Hippocampal formation (tissue), 2 donors: ENCODE data around the gene MPP7.

ENCODE experiments used
- DNase-seq, 2 donors: peaks; one replicate each; lab custom pipeline; 2025; lab: John Stamatoyannopoulos, UW

MPP7 gene

DNA sequence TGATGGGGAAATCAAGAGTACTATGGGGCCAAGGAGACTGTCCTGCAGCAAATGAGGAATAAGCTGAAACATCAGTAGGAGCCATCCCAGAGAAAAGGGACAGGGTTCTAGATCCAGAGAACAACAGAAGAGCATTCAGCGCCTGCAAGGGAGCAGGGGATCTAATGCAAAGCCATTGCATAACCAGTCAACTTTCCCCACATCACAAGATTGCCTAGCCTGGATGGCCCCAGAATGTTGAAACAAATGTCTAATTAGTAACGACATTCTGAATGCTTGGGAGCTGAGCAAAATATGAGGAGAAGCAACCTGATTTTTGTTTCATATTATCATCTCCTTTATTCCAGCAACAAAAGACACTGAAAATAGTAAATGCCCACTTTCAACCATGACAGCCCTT lies 2.7 kb upstream of the MPP7 start:
- DNase-seq: no peak

- DNase-seq: no peak
These were observed 1.2 kb upstream of the MPP7 start for GRCh38 chr10:28304032-28304571.

DNA sequence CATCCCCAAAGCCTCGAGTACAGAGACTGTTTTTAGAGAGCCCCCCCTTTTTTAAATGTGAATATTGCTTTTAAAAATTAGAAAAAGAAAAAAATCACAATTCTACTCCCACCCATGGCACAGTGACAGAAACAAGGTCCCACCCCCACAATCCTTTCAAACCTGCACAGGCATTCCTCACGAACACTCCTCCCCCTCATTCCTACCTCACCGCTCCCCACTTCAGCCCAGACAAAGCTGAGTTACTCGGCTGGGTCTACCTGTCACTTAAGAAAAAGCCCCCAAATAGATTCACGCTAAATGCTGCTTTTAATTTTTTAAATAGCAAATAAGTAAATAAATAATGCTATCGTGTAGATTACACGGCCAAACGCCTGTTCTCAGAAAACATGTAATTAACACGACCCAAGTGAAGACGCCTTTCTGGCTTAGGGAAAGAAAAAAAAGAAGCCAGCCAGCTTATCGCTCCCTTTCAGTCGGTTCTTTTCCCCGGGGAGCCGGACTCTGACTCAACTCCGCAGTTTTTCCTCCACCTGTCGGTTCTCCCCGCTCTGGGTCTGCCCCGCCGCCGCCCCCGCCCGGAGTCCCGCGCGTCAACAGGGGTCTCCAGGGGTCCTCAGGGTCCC lies 739 bp downstream of the MPP7 start:
- DNase-seq: no peak

- no peak for DNase-seq
These were observed 2.8 kb downstream of the MPP7 start for GRCh38 chr10:28300027-28300426.

DNA sequence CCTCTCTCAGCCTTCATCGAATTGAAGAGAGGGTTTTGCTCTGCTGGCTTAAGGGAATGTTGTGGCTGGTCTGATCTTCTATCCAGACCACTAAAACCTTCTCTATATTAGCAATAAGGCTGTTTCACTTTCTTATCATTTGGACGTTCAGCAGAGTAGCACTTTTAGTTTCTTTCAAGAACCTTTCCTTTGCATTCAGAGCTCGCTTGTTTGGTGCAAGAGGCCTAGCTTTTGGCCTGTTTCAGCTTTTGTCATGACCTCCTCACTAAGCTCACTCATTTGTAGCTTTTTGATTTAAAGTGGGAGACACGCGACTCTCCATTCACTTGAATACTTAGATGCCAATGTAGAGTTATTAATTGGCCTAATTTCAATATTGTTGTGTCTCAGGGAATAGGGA lies 3.9 kb downstream of the MPP7 start:
- DNase-seq: no peak

GRCh38 chr10:28296023-28296422 lies 6.8 kb downstream of the MPP7 start:
- DNase-seq: no peak

- DNase-seq: no peak
These were observed 7.5 kb downstream of the MPP7 start for GRCh38 chr10:28295336-28295735.

- DNase-seq: no peak
These were observed 8.1 kb downstream of the MPP7 start for GRCh38 chr10:28294809-28295208.

GRCh38 chr10:28294169-28294532 lies 8.7 kb downstream of the MPP7 start:
- no peak for DNase-seq

DNA sequence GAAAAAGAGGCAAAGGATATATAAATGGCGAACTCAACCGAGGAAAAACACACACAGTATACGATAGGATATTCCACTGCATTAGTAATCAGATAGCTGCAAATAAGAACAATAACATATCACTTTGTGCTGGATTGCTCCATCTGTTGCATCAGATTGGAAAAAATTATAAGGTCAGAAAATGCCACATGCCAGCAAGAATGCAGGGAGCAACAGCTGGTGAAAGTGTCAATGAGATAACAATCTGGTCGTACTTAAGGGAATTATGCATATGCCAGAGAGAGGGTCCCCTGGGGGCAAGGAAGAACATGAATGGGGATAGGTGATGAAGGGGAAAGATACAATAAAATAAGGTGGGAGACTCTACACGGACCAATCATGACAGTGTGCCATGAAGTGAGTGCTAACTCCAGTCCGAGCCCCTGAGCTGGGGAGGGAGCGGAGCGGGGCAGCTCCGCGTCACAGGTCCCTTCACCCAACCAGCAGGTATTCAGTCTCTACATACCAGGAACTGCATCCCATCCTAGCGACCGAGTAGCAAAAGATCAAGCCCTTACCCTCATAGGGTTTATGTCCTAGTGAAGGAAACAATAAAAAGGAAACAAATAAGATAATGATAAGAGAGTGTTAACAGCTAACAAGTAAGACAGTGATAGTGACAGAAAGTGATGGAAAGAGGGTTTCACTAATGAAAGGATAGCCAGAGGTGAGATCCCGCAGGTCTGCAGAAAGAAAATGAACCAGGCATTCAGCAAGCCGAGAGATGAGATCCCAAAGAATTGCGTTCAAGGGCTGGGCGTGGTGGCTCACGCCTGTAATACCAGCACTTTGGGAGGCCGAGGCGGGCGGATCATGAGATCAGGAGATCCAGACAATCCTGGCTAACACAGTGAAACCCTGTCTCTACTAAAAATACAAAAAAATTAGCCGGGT lies 9.4 kb downstream of the MPP7 start:
- DNase-seq: no peak

- no peak for DNase-seq
These were observed 11.0 kb downstream of the MPP7 start for GRCh38 chr10:28291881-28292297.

DNA sequence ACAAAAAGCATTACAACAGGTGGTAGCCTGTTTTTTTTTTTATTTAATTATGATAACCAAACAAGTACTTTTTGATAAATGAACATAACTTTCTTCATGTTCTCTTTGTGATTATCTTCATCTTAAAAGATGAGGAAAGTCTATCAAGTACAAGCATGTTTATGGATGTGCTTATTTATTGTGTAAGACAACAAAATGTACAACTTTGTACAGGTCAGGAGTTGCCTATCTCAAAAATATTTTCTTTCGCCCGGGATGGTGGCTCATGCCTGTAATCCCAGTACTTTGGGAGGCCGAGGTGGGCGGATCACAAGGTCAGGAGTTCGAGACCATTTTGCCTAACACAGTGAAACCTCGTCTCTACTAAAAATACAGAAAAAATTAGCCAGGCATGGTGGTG lies 17.0 kb downstream of the MPP7 start:
- no peak for DNase-seq

GRCh38 chr10:28284126-28284525 lies 18.7 kb downstream of the MPP7 start:
- no peak for DNase-seq

- no peak for DNase-seq
These were observed 19.6 kb downstream of the MPP7 start for GRCh38 chr10:28283251-28283650.

- DNase-seq: no peak
These were observed 20.5 kb downstream of the MPP7 start for GRCh38 chr10:28282336-28282735.

DNA sequence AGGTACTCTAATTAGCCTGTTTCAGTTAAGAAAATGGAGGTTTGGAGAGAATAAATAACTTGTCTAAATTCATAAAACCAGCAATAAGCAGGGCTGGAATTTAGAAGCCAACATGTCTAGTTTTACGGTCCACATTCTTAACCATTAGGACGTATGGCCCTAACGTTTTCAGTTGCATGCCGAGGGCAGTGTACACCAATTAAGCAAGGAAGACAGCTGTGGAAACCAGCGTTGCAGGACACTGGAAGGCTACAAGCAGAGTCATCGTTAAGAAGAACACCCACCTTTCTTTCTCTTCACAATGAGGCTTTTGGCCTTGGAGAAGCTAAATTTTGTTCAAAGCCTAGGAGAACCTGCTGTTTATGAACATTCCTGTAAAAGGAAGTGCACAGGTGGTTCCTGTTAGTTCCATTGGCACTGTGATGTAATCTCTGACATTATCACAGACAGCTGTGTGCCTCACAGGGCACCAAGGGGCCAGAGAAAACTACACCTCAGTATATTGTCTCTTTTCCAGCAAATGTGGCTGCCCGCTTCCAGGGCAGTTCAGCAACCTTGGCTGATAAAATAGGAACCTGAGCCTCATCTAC lies 21.0 kb downstream of the MPP7 start:
- DNase-seq: no peak

DNA sequence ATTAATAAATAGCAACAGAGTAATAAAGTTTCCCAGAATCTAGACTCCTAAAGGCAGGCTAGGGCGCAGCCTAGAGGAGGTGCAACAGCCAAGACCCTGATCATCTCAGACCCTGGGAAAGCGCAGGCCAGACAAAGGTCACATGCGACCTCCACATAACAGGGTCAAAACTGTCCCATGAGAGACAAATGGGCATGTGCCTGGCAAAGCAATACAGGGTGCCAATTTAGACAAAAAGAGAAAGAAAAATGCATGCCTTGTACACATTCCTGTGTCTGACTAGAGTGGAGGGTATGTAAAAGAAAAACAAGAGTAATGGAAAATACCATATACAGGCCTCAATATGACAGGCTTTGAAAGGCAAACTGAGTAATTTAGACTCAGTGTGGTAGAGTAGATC lies 22.2 kb downstream of the MPP7 start:
- DNase-seq: no peak

DNA sequence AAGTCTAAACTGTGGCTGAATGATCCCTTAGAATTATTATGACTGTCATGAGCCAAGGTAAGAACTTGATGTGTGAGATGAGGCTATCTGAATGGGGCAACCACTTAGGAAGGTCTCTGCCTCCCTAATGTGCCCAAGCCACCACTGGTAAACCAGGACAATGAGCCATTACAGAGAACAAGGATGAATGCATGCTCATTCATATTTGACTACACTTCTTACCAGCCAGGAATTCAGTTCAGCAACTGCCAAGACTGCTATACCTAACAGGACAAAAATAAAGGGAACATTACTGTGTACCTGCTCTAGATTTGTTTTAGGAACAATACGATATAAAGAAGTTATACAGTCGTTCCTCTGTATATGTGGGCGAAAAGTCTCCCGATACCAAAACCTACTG lies 23.0 kb downstream of the MPP7 start:
- no peak for DNase-seq

GRCh38 chr10:28278842-28279241 lies 24.0 kb downstream of the MPP7 start:
- no peak for DNase-seq

DNA sequence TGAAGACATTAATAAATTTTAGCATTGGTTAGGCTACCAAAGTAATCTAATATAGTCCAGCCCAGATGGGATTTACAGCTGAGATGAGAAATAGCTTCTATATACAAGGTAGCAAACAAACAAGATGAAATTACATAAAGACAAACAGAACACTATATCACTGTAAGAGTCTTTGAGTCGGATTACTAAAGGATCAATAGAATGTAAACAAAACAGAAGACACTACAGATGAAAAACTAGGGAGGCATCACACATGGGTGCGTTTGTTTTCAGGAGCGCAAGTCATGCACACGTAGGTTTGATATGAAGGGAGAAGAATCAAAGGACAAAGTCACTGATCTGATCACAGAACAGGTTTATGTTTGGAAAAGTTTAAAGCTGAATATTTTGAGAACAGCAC lies 26.5 kb downstream of the MPP7 start:
- DNase-seq: no peak

DNA sequence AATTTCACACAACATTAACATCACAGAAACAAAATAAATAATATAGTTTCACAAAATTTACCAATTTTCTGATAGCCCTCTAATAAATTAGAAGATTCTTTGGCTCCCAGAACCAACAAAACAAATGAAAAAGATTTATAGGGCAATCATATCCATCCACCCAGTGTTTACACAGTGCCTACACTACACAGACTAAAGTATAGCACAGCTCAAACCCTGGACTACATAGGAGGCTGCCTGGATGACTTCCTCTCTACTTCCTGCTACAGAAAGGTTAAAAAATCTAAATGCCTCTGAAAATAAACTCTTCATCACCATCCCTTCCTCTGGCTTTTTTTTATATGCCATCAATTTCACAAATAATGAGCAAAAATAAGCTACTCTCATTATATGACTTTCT lies 28.4 kb downstream of the MPP7 start:
- DNase-seq: no peak

DNA sequence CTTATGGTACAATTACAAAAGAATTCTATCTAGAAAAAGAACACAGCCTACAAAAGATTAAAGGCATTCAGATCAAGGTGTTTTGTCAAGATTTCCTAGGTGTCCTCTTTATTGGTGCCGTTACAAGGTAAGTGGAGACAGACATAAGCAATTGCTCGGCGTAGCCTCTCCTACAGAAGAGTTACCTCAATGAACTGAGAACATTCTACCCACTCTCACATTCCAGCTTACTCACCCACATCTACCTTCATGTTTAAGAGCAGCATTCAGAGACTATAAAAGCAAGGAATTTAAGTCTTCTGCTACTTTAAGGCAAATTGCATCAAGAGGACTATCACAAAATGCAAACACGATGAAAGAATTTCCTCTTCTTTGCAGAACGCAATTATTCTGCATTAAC lies 29.5 kb downstream of the MPP7 start:
- DNase-seq: no peak
